NCI-H146 treated with DMSO at 0.1 percent for 48 hours (cell line): ENCODE measurements around the gene CTDSP1.
A peak's percentile ranks its signal among the peaks of the same experiment; 100 is the strongest.

ENCODE experiments used
- DNase-seq: peaks from one replicate; lab custom pipeline; 2025; ENCODE audit not compliant: unreplicated experiment; lab: John Stamatoyannopoulos, UW

The CTDSP1 gene

GRCh38 chr2:218398437-218399390 is 954 bp upstream of the CTDSP1 start:
- DNase-seq = no peak

GRCh38 chr2:218400167-218400929 is 680 bp downstream of the CTDSP1 start:
- DNase-seq = no peak

- DNase-seq = no peak
Measured at GRCh38 chr2:218400930-218401881, 1.5 kb downstream of the CTDSP1 start.

DNA sequence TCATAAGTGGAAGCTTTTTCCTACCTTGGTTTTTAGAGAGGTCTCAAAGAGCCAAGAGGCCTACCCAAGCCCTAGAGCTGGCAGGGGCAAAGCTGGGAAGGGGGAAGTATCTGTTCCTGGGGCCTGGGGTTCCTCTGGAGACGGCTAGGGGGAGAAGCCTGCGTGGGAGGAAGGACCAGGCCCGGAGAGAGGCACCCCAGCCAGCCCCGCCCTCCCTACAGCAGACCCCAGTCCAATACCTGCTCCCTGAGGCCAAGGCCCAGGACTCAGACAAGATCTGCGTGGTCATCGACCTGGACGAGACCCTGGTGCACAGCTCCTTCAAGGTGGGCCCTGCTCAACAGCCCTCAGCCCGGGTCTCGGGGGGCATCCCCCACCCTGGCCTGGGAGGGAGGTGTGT is 2.2 kb downstream of the CTDSP1 start:
- DNase-seq = no peak

- DNase-seq = no peak
Measured at GRCh38 chr2:218402491-218402901, 2.8 kb downstream of the CTDSP1 start.

DNA sequence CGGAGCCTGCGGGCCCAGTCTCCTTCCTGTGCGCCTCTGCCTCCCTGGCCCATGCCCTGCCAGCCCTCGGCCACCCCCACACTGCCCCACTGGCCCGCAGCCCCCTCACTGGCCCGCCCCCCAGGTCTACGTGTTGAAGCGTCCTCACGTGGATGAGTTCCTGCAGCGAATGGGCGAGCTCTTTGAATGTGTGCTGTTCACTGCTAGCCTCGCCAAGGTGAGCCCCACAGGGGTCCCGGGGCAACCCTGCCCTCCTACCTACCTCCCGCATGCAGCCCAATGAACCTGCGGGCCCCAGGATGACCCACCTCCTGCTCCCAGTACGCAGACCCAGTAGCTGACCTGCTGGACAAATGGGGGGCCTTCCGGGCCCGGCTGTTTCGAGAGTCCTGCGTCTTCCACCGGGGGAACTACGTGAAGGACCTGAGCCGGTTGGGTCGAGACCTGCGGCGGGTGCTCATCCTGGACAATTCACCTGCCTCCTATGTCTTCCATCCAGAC is 3.3 kb downstream of the CTDSP1 start:
- no peak for DNase-seq

GRCh38 chr2:218403810-218404209 is 4.1 kb downstream of the CTDSP1 start:
- no peak for DNase-seq

GRCh38 chr2:218404351-218405085 is 4.8 kb downstream of the CTDSP1 start:
- no peak for DNase-seq

DNA sequence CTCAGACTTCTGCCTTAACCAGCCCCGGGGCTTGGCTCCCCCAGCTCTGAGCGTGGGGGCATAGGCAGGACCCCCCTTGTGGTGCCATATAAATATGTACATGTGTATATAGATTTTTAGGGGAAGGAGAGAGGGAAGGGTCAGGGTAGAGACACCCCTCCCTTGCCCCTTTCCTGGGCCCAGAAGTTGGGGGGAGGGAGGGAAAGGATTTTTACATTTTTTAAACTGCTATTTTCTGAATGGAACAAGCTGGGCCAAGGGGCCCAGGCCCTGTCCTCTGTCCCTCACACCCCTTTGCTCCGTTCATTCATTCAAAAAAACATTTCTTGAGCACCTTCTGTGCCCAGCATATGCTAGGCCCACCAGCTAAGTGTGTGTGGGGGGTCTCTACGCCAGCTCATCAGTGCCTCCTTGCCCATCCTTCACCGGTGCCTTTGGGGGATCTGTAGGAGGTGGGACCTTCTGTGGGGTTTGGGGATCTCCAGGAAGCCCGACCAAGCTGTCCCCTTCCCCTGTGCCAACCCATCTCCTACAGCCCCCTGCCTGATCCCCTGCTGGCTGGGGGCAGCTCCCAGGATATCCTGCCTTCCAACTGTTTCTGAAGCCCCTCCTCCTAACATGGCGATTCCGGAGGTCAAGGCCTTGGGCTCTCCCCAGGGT is 5.5 kb downstream of the CTDSP1 start:
- DNase-seq = no peak

GRCh38 chr2:218405746-218406208 is 6.1 kb downstream of the CTDSP1 start:
- no peak for DNase-seq

DNA sequence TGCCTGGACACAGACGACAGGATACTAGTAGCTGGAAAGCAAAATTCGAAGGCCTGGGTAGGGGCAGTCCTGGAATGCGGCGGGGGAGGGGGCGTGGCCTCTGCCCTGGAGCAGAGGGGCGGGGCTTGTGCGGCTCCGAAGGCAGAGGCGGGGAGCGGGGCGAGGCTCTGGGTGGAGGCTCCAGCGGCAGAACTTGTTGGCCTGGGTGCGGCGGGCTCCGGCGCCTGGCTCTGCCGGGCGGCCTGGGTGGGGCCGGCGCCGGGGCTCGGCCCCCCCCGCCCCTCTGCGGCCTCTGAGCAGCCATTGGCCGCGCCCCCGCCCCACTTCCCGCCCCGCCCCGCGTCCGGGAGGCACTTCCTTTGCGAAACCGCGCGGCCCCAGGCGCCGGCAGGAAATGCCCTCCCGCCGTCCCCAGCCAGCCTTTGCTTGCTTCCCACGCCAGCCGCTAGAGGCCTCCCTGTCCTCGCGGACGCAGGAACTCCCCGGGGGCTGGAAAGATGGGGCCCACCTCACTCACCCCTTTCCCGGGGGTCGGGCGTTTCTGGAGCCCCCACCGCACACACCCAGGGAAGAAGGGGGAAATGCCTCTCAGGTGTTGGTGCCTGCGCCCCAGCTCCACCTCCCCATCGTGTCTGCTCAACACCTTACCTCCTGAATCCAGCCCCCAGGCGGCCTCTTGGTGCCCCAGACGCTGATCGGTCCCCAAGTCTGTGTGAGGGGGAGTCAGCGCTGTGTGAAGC is 6.7 kb downstream of the CTDSP1 start:
- peak; percentile 78 for DNase-seq

GRCh38 chr2:218406949-218407618 is 7.4 kb downstream of the CTDSP1 start:
- DNase-seq = no peak

GRCh38 chr2:218407717-218408116 is 8.0 kb downstream of the CTDSP1 start:
- DNase-seq = no peak

DNA sequence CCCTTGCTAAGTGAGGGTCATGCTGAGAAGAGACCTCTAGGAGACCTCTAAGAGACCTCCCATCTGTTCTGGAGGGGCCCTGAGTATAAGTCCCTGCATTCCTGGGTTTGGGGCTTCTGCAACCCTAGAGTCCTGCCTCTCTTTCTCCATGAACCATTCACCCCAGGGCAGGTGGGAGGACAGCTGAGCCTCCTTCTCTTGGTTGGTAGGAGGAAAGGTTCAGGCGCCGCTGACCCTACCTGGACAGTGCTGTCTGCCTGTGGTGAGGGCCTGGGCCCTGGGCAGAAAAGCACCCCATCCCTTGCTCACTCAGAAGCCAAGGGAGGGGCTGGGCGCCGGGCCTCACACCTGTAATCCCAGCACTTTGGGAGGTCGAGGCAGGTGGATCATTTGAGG is 18.7 kb downstream of the CTDSP1 start:
- no peak for DNase-seq

- peak; percentile 75 for DNase-seq
Measured at GRCh38 chr2:218418717-218419458, 19.2 kb downstream of the CTDSP1 start, which contains the start of gene VIL1. Gene VIL1, plus strand, starts transcription at chr2:218419123. Its CDS starts 4,656 bp downstream, at chr2:218423779.

GRCh38 chr2:218419630-218420216 is 20.1 kb downstream of the CTDSP1 start:
- DNase-seq = no peak

- no peak for DNase-seq
Measured at GRCh38 chr2:218421027-218421426, 21.4 kb downstream of the CTDSP1 start.
